Myocyte (in vitro differentiated cells): Measurements from ENCODE around the gene FAM227B. TPM values are rescaled to one million over a fixed set of nuclear protein-coding genes. Genes with fewer than 3 reads are reported as not detected.
"Not testable (repeated sequence)": the region's sequence is repeated elsewhere in the genome, so short reads cannot be mapped to it uniquely, and the experiment has no call there.

Experiments
- DNase-seq: peaks from one replicate; pipeline ENCODE4 v3.0.0-alpha.2; 2012; ENCODE audit warnings: low read depth
- total RNA-seq: library from RNA; depleted of rRNA; stranded (reverse); fragments of >200 nt; gene quantifications from 2 replicates; pipeline ENCODE4 v1.2.3, GENCODE V29; 2014

The FAM227B gene
- total RNA-seq, 1 donor from 2014 or later = 19.9 TPM

GRCh38 chr15:49382394-49382793 is 238.2 kb downstream of the FAM227B start:
- no peak for DNase-seq

DNA sequence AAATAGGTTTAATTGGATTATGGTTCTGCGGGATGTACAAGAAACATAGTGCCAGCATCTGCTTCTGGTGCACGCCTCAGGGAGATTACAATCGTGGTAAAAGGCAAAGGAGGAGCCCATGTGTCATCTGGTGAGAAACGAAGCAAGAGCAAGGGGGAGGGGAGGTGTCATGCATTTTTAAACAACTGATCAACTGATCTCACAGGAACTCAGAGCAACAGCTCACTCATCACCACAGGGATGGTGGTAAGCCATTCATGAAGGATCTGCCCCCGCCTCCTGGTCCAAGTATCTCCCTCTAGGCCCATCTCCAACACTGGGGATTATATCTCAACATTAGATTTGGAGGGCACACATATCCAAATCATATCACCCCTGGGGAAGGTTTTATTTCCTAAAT is 239.7 kb downstream of the FAM227B start:
- DNase-seq = peak; percentile 3

- no peak for DNase-seq
Measured at GRCh38 chr15:49379996-49380395, 240.6 kb downstream of the FAM227B start.

DNA sequence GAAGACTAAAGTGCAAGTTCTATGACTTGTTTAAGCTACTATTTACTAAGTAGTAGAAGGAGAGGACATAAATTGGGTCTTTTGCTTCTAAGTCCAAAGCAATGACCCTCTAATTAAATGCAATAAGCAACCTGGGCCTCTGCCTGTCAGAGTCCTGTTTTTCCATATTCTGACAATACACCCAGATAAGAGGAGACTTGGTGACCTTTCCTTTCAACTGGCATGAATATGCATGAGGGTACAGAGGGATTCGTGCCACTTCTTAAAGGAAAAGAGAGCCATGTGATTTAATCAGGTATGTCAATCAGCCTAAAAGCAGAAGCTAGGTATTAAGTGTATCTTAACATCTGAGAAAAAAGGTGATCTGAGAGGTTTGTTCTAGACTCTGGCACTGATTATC is 248.3 kb downstream of the FAM227B start:
- no peak for DNase-seq

DNA sequence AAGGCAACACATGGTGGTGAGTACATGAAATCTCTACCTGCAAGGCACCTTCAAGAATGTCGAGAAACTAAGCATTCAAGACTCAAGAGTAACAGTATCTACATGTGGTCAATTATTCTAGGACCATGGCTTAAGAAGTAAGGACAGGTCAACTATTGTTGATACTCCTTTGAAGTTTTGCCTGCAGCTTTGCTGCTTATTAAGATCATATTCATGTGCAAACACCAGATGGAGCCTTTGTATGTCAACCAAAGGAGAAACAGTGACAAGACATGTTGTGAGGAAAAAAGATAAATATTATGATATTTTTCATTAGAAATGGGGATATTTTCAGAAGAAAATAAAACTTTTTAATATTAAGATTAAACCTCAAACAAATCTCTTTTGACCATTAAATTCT is 249.8 kb downstream of the FAM227B start:
- peak; percentile 36 for DNase-seq

DNA sequence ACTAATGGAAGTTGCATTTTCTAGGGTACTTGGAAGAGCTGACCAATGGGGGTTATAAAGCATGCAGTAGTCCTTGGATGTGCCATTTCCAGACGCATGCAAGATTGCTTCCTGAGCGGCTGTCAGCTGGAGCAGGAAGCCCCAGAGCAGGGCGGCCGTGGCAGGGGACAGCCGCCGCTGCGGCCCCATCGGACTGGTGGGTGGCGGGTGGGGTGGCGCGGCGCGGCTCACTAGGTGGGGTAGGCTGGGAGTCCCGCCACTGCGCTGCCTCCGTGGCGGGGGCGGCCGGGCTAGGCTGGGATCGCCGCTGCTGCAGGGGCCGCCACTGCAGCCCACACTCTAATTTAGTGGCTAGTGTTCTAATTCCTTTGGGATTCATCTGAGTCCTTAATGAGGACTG is 254.1 kb downstream of the FAM227B start:
- no peak for DNase-seq

DNA sequence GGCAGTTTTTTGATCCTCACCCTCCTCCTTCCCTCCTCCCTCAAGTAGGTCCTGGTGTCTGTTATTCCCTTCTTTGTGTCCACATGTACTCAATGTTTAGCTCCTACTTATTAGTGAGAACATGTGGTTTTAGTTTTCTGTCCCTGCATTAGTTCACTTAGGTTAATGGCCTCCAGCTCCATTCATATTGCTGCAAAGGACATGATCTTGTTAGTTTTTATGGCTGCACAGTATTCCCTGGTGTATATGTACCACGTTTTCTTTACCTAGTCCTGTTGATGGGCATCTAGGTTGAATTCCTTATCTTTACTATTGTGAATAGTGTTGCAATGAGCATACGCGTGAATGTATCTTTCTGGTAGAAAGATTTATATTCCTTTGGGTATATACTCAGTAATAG is 259.2 kb downstream of the FAM227B start:
- DNase-seq = no peak

DNA sequence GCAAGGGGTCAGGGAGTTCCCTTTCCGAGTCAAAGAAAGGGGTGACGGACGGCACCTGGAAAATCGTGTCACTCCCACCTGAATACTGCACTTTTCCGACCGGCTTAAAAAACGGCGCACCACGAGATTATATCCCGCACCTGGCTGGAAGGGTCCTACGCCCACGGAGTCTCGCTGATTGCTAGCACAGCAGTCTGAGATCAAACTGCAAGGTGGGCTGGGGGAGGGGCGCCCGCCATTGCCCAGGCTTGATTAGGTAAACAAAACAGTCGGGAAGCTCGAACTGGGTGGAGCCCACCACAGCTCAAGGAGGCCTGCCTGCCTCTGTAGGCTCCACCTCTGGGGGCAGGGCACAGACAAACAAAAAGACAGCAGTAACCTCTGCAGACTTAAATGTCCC is 266.2 kb downstream of the FAM227B start:
- not testable (repeated sequence) for DNase-seq

DNA sequence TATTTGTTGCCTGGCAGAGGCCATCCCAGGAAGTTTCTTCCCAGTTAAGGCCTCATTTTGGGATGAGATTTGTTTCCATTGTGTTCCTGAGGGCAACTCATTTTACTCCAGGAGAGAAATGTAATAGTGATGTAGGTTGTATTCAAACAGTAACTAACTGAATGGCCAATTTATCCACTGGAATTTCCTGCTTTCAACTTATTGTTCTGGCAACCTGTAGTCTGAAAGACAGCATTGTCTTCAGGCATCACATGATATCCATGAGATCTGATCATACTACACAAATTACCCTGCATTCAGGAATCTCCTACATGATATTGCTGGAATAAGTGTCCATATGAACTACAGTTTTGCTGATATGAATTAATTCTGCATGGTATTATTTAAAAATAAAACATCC is 277.1 kb downstream of the FAM227B start:
- no peak for DNase-seq

DNA sequence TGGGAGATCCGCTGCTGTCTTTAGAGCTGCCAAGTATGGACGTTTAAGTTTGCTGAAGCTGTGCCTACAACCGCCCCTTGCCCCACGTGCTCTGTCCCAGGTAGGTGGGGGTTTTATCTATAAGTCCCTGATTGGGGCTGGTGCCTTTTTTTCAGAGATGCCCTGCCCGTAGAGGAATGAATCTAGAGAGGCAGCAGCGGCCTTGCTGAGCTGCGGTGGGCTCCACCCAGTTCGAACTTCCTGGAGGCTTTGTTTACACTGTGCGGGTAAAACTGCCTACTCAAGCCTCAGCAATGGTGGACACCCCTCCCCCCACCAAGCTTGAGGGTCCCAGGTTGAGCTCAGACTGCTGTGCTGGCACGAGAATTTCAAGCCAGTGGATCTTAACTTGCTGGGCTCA is 281.0 kb downstream of the FAM227B start:
- no peak for DNase-seq

- no peak for DNase-seq
Measured at GRCh38 chr15:49331951-49332350, 288.7 kb downstream of the FAM227B start.

DNA sequence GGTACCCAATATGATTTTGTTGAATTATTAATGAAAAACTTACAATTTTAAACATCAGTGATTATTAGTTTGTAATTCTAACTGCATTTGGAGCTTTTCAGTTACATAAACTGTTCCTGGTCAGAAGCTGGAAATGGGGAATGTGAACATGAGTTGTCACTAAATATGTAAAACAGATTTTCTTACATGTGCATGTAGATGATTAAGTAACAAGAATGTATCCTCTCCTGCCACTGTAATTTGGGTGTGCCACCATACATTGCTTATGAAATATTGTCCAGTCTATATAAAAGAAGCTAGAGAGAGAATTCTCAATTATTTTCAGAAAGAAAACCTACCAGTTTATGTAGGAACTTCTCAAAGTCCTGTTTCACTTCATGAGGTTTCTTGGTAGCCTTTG is 289.2 kb downstream of the FAM227B start:
- DNase-seq = no peak

- DNase-seq = no peak
Measured at GRCh38 chr15:49330166-49330565, 290.5 kb downstream of the FAM227B start.

GRCh38 chr15:49328941-49329340 is 291.7 kb downstream of the FAM227B start:
- DNase-seq = no peak

DNA sequence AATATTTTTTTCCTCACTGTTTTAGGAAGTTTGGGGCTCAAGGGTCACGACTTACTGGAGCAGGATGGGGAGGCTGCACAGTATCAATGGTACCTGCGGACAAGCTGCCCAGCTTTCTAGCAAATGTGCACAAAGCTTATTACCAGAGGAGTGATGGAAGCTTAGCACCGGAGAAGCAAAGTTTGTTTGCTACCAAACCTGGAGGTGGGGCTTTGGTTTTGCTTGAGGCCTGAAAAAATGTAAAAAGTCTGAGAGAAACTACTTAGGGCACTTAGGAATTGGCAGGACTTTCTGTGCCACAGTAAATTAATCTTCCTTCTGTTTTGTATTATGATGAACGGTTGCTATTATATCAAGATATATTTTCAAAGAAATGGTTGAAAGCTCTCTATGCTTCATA is 292.7 kb downstream of the FAM227B start:
- no peak for DNase-seq

DNA sequence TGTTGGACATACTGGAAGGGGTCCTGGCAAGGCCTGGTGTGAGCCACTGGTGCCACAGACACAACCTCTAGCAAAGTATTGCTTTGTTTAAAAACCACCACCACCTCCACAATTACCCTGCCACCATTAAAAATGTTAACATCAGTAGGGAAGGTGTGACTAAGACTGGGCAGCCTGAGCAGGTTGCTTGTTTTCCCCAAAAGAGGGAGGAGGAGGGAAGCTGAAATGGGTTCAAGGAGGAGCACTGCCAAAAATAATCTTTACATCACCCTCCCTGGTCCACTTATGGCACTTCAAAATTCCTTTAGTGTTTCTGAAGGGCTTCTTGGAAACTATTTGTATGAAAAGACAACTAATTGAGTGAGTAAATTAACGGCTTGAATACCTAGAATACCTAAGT is 297.4 kb downstream of the FAM227B start:
- DNase-seq = no peak

DNA sequence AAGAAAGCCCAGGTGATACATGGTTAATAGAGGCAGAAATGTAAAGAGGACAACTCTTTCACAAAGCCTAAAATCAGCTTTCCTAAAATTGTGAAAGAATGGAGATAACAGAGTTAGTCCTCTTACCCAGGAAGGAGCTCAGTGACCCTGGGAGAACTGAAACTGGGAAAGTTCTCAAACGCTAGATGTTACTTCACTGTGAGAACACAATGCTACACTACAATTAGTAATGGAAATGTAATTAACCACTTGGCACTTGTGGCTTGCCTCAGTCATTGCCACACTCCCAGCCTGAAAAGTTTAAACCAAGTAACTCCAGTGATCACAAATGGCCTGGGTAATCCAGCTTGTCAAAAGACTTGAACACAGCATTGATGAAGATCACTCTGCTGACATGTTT is 300.3 kb downstream of the FAM227B start:
- DNase-seq = no peak

DNA sequence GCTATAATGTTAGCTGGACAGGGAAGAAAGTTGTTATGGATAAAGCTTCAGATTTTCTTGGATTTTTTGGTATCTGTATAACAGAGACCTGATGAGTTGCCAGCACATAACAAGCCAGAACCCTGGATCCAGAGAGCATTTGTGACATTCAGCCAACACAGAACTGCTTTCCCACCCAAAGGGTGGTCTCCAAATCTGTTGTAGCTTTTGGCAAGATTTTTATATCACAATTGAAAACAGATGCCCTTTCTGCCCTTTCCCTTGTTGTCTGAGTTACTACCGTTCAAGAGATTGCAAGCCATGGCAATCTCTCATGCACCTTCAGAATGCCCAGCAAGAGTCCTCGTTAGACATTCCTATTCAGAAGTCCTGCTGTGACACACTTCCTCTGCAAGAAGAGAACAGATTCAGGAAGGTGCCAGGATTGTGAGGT is 305.2 kb downstream of the FAM227B start:
- DNase-seq = no peak

- peak; percentile 48 for DNase-seq
Measured at GRCh38 chr15:49314716-49315115, 305.9 kb downstream of the FAM227B start.

- DNase-seq = peak; percentile 82
Measured at GRCh38 chr15:49313650-49314049, 307.0 kb downstream of the FAM227B start.

- DNase-seq = peak; percentile 53
Measured at GRCh38 chr15:49309889-49310288, 310.7 kb downstream of the FAM227B start.

DNA sequence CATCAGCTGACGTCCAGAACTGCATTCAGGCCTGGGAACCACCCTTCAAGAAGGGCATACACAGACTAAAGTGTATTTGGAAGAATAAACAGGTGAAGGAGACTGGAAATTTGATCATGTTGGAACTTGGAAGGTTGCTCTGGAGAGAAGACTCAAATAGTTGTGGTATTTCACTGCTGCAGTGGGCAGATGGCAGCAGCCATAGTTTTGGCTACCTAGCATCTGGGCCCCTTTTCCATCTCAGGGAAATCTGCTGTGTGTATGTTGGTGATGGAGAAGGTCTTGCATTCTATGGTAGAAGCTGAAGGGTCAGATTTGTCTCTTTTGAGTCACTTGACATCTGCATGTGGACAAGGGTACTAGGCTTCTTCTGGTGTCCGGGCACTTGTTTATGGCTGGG is 311.9 kb downstream of the FAM227B start:
- peak; percentile 83 for DNase-seq

GRCh38 chr15:49306551-49306950 is 314.1 kb downstream of the FAM227B start:
- DNase-seq = no peak

- no peak for DNase-seq
Measured at GRCh38 chr15:49303003-49303402, 317.6 kb downstream of the FAM227B start.
